ENCODE measurements around the gene CHML.

Gene CHML

DNA sequence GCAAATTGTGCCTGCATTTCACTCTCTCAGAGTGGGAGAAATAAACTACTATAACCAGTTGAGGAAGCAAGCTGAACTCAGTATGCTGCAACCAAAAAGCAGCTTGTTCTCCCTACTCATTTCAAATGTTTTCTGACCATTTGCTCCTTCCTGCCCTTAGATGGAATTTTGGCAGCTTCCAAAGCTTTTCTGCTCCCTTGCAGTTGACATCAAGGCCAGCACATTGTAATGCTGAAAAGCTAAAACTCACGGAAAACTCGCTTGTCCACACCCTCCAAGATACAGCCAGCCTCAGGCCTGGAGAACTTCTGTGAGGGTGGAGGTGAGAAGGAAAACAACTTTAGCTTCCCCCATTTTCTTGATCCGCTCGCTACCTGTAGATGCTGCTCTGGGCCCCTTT, 5.0 kb upstream of the CHML start:
- DNase-seq (ENCODE audit: low spot score), result no peak

DNA sequence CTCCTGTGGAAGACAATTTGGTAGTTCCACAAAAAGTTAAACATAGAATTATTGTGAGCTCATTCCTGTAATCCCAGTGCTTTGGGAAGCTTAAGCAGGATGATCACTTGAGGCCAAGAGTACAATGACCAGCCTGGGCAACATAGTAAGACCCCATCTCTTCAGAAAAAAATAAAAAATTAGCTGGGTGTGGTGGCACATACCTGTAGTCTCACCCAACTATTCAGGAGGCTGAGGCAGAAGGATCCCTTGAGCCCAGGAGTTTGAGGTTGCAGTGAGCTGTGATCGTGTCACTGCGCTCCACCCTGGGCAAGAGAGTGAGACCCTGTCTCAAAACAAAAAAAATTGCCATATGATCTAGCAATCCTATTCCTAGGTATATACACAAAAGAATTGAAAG, 4.1 kb upstream of the CHML start:
- no peak for DNase-seq (ENCODE audit: low spot score)

DNA sequence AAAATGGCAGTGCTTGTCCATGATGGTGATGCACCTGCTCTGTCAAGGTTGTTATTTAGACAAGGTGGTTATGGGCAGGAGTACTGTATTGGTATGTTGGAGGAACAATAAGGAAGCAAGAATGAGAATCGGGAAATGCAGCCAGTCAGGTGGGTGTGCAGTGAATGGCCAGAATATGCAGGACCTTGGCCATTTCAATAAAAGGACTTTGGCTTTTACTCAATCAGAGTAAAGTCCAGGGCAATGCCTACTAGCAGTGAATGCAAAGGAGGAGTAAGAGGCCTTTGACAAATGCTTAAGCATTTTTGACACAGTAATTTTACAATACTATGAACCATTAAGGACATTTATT, 2.4 kb upstream of the CHML start:
- no peak for DNase-seq (ENCODE audit: low spot score)

DNA sequence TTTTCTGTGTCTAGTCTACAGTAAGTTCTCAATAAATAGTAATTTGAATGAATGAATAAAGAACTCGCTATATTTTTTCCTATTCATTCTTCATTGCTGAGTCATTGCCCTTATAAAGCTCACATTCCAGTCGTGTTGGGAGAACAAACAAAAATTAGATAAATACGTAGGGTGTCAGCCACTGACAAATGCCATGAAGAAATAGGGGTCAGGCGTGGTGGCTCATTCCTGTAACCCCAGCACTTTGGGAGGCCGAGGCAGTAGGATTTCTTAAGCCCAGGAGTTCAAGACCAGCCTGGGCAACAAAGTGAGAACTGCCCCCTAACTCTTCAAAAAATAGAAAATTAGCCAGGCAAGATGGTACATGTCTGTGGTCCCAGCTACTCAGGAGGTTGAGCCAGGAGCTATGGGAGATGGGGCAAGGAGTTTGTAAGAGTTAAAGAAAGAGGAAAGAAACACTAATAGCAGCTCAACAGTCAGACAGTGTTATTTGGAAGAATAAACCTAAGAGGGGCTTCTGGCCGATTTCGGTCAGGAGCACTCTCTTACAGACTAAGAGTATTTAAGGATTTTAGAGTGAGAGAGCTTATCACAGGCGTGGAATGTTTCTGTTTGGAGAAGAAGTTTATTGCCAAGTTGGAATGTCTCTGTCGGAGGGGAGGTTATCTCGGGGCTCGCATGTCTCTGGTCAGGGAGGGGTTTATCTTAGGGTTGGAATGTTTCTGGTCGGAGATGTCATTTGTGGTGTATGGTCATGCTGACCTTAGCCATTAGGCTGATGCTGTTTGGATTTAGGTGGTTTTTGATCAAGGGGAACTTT, 1.8 kb upstream of the CHML start:
- no peak for DNase-seq (ENCODE audit: low spot score)

DNA sequence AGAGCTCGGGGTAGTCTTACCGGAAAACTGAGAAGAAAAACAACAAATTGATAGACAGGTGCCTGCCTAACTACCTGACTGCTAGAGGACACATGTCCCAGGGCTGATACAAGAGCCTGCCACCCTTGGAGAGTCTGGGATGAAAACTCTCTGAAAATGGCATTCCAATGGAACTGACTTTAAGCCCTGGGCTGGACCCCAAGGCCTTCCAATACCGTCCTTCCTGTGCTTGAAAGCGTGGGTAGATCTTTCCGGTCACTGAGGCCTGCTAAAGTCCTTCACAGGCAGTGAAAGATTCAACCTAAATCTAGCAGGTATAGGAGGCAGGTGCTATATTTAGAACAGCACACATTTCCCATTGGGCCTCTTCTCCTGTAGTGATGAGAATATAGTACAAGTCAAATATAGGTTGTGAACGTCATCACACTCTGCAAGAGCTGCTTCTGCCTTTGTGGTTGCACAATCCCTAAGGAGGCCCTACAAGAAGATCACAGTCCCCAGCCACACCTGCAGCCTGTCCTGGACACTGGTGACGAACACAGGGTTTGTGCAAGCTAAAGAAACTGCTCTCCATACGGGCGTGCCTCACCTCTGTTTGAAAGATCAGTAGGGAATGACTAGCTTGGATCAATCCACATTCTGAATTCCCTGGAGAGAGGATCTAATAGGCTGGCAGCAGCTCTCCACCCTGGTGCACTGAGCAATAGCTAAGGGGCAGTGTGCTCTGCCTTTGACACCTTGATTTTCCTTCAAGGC, 876 bp upstream of the CHML start:
- no peak for DNase-seq (ENCODE audit: low spot score)

DNA sequence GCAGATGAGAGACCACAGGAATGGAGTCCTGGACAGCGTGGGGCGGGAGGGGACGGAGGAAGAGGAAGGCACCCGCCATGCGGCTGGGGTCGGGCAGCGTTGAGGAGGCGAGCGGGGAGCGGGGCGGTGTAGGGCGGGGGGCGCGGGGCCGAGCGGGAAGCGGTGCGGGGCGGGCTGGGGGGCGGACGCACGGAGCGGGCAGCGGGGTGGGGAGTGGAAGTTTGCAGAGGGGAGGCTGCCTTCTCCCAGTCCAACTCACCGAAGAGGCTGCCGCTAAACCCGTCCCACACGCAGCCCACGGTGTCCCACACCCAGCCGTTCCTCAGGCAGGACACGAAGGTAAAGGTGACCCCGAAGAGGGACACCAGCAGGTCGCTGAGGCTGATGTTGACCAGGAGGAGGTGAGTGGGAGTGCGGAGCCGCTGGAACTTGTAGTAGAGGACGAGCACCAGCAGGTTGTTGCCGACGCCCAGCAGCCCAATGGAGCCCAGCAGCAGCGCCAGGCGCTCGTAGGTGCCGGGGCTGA, 483 bp downstream of the CHML start:
- DNase-seq (ENCODE audit: low spot score), result peak; percentile 77

DNA sequence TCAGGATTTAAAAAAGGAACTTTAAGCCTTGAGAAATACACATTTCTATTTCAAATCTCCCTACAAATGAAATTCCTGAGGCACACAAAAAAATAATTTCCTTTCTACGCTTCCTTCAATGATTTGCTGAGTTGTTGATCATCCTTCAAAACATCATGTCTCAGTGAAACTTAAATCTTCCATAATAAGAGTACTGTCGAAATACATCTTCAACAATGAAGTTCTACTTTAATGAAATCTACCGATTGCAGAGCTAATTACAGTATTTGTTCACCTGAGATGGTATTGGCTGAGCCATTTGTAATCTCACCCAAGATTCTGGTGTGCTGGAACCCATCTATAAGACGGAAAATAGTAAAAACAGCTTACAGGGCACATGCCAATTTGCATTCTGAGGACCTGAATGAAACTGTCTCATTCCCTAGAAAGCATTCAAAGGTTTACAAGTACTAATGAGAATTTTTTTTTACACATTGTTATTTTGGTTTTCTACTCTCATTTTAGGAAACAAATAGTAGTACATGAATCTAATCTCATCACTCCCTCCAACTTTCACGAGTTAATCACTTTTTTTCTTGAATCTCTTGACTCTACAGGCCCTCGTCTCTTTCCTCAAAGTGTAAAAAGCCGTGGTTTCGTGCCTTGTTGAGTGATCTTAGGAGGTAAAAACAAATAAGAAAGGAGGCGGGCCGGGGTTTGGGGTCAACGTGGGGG, 1.1 kb downstream of the CHML start:
- DNase-seq (ENCODE audit: low spot score), result no peak

DNA sequence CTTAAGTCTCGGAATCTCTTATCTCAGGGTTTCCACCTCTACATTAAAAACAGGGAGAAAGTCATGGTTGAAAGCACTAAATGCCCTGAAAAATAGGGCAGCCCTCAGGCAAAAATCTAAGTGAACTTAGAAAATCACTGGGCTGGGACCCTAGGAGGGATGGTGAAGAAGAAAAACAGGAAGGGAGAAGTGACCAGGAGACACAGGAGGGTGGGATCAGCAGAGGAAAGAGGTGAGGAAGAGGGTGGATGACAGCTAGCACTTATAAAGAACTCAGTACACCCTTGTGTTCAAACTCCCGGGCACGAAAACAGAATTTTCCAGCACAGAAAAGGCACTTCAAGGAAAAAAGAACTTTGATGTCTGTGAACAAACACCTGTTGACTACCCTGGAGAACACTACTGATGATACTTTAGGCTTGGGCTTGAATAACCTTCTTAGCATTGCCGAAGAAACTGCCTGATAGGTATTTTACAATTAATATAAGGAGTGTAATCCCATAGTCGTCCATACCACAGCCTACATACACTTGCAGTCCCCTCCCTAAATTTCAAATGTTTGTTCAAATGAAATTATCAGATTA, 2.0 kb downstream of the CHML start:
- DNase-seq (ENCODE audit: low spot score), result no peak

- DNase-seq (ENCODE audit: low spot score), result no peak
Observed at GRCh38 chr1:241637604-241638003, 2.6 kb downstream of the CHML start.

DNA sequence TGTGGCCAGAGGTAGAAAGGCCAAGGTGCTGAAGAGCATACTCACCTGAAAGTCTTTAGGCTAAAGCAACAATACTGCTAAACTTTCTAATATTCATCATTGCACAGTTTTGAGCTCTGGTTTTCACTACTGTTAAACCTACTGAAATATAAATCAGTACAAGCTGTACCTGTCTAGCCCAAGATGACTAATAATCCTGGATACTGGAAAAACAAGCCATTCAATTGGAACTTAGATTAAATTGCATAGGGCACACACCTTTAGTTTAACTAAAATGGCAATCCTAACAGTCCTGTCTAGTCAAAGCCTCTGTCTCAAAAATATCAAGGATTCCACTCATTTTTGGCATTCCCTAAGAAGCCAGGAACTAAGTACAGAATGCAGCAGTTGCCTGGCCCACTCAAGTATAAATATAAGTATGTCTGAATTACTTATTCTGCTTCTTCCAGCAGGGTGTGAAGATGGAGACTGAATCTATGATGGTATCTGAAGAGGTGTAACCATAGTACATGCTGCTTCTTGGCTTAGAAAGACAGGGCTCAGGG, 3.1 kb downstream of the CHML start:
- no peak for DNase-seq (ENCODE audit: low spot score)

- DNase-seq (ENCODE audit: low spot score), result no peak
Observed at GRCh38 chr1:241636291-241636690, 3.9 kb downstream of the CHML start.

GRCh38 chr1:241635556-241636152, 4.5 kb downstream of the CHML start:
- DNase-seq (ENCODE audit: low spot score), result no peak

DNA sequence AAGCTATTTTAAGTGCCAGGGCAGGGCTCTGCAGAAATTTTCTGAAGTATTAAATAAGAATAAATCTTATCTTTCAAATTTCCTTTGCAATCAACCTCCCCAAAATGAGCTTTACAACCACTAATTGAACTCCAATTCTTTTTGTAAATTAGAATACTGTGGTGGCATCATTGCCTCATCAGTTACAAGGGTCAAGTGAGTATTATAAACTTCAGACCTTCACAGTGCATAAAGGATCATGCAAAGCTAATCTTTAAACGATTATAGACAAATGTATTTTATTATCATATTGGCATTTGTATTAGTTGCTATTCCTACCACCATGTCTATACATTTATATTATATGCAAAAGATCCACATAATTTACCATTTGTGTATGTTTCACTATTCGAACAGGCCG, 7.2 kb downstream of the CHML start:
- no peak for DNase-seq (ENCODE audit: low spot score)

GRCh38 chr1:241631674-241632073, 8.5 kb downstream of the CHML start:
- DNase-seq (ENCODE audit: low spot score), result no peak

GRCh38 chr1:241630899-241631298, 9.3 kb downstream of the CHML start:
- no peak for DNase-seq (ENCODE audit: low spot score)

- DNase-seq (ENCODE audit: low spot score), result no peak
Observed at GRCh38 chr1:241630476-241630875, 9.7 kb downstream of the CHML start.

DNA sequence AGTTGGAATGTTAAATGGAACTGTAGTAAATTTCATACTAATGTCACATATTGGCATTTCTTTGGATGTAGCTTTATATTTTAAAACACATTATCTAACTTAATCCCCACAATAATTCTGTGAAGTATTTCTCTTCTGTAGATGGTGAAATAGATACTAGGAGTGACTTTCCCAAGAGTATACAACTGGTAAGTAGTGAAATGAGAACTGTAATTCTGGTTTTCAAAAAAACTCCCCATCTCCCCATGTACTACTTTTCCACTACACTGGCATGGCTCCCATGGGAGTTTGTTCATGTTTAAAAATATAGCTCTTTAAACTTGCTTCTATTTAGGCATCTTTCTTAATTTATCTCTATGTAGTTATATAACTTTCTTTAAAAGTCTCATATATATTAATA, 10.2 kb downstream of the CHML start:
- DNase-seq (ENCODE audit: low spot score), result no peak

GRCh38 chr1:241627453-241628259, 12.5 kb downstream of the CHML start:
- no peak for DNase-seq (ENCODE audit: low spot score)

DNA sequence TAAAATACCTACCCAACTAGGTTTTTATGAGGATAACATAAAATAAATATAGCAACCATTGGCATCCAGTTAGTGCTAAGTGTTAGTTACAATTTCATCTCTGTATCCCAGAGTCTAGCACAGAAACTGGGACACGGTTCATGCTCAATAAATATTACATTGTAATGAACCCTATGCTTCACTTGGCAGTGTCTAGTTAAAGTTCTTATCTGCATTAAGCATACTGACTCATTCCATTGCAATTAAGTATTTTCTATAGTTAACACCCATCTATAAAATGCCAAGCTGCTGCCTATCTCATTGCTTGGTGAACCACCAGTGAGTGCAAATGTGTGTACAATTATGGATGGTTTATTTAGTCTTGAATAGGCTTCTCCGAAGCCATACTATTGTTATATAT, 15.2 kb downstream of the CHML start:
- no peak for DNase-seq (ENCODE audit: low spot score)

DNA sequence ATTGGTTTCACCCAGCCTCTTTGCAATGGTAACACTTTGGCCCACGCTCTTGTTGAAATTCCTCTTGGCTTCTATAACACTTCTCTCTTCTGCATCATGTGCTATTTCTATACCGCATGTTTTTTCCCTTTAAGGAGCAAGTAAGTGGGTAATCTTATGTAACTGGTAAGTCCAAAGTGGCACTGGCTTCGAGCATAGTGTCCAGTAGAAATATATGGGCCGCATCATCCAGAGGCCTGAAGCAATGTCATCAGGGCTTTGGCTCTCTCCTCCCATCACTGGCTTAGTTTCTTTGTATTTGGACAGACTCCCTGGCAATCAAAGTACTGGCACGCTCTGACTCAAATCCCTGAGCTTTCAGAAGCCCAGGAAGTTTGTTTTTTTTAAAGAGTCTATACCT, 17.5 kb downstream of the CHML start:
- DNase-seq (ENCODE audit: low spot score), result no peak

DNA sequence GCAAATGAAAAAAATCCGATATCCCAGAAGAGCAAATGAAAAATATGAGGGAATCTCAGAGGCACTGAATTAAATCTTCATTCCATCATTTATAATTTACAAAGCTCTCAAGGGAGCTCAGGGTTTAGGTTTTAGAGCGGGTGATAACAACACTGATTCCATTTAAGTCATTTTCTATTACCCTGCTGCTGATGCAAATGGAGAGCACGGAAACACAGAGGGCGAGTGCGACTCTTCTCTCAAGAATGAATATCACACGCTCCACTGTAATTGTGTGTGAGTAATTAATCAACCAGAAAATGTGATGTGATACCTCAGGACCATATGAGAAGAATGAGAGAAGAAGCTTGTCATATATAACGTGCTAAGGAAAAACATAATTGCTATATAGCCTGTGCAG, 22.7 kb downstream of the CHML start:
- DNase-seq (ENCODE audit: low spot score), result no peak
